ENCODE results near the gene LEMD3.

The LEMD3 gene

GRCh38 chr12:65169320-65170208, at the start of gene LEMD3:
Gene LEMD3, plus strand, starts transcription at chr12:65169583. Its CDS starts 14 bp downstream, at chr12:65169597.
- peak; percentile 82 to 85 for DNase-seq (ENCODE audit: low read depth in 2 of 2)

GRCh38 chr12:65121049-65121955, 48.1 kb upstream of the LEMD3 start, which contains the start of gene WIF1:
Gene WIF1, minus strand, starts transcription at chr12:65121305. Its CDS starts 114 bp downstream, at chr12:65121191.
- peak in 1 of 2 donors; percentile 4 for DNase-seq (ENCODE audit: low read depth in 2 of 2)

GRCh38 chr12:65121956-65122469, 47.4 kb upstream of the LEMD3 start:
- no peak for DNase-seq (ENCODE audit: low read depth in 2 of 2)

GRCh38 chr12:65122703-65123102, 46.7 kb upstream of the LEMD3 start:
- no peak for DNase-seq (ENCODE audit: low read depth in 2 of 2)

GRCh38 chr12:65123435-65124063, 45.8 kb upstream of the LEMD3 start:
- DNase-seq (ENCODE audit: low read depth in 2 of 2), result no peak

GRCh38 chr12:65125247-65125646, 44.1 kb upstream of the LEMD3 start:
- no peak for DNase-seq (ENCODE audit: low read depth in 2 of 2)

GRCh38 chr12:65125975-65126374, 43.4 kb upstream of the LEMD3 start:
- no peak for DNase-seq (ENCODE audit: low read depth in 2 of 2)

- no peak for DNase-seq (ENCODE audit: low read depth in 2 of 2)
Observed at GRCh38 chr12:65126482-65126881, 42.9 kb upstream of the LEMD3 start.

GRCh38 chr12:65133879-65134278, 35.5 kb upstream of the LEMD3 start:
- DNase-seq (ENCODE audit: low read depth in 2 of 2), result no peak

- DNase-seq (ENCODE audit: low read depth in 2 of 2), result no peak
Observed at GRCh38 chr12:65139389-65139788, 30.0 kb upstream of the LEMD3 start.

GRCh38 chr12:65140738-65141137, 28.6 kb upstream of the LEMD3 start:
- DNase-seq (ENCODE audit: low read depth in 2 of 2), result no peak

- DNase-seq (ENCODE audit: low read depth in 2 of 2), result no peak
Observed at GRCh38 chr12:65147312-65147905, 22.0 kb upstream of the LEMD3 start.

GRCh38 chr12:65152012-65152411, 17.4 kb upstream of the LEMD3 start:
- DNase-seq (ENCODE audit: low read depth in 2 of 2), result no peak

GRCh38 chr12:65152596-65152995, 16.8 kb upstream of the LEMD3 start:
- DNase-seq (ENCODE audit: low read depth in 2 of 2), result no peak

- no peak for DNase-seq (ENCODE audit: low read depth in 2 of 2)
Observed at GRCh38 chr12:65155784-65156183, 13.6 kb upstream of the LEMD3 start.

- no peak for DNase-seq (ENCODE audit: low read depth in 2 of 2)
Observed at GRCh38 chr12:65156366-65156841, 13.0 kb upstream of the LEMD3 start.

GRCh38 chr12:65157091-65157490, 12.3 kb upstream of the LEMD3 start:
- no peak for DNase-seq (ENCODE audit: low read depth in 2 of 2)

GRCh38 chr12:65162609-65163008, 6.8 kb upstream of the LEMD3 start:
- DNase-seq (ENCODE audit: low read depth in 2 of 2), result no peak

- DNase-seq (ENCODE audit: low read depth in 2 of 2), result no peak
Observed at GRCh38 chr12:65164244-65164643, 5.1 kb upstream of the LEMD3 start.

- no peak for DNase-seq (ENCODE audit: low read depth in 2 of 2)
Observed at GRCh38 chr12:65164774-65165173, 4.6 kb upstream of the LEMD3 start.

- no peak for DNase-seq (ENCODE audit: low read depth in 2 of 2)
Observed at GRCh38 chr12:65168681-65169319, 583 bp upstream of the LEMD3 start.

All from activated CD4-positive, alpha-beta T cell treated with anti-CD3 and anti-CD28 coated beads for 24 hours (primary cell).